ENCODE data around the gene NIN.

NIN gene

GRCh38 chr14:50670866-50671256, 160.1 kb downstream of the NIN start:
- no peak for DNase-seq (ENCODE audit: low read depth, low spot score)
- no peak for TF ChIP-seq CTCF (IDR thresholded peaks at IDR 0.05; ENCODE audit: low read depth, low read length)
- in situ Hi-C loops (cut with HindIII; ENCODE audit: low sequenced_read_pairs): no loop called here
- no peak overlapping the region for H3K4me3 ChIP-seq (ENCODE audit: low read depth, low read length)

- DNase-seq (ENCODE audit: low read depth, low spot score): no peak
- in situ Hi-C loops (cut with HindIII; ENCODE audit: low sequenced_read_pairs): no loop called here
- H3K4me3 ChIP-seq (ENCODE audit: low read depth, low read length): no peak overlapping the region
- TF ChIP-seq CTCF (IDR thresholded peaks at IDR 0.05; ENCODE audit: low read depth, low read length): no peak
These were observed 160.6 kb downstream of the NIN start for GRCh38 chr14:50670196-50670865.

All from astrocyte of the spinal cord (primary cell).